Measurements from ENCODE around the gene AUNIP. TPM values are rescaled to one million over a fixed set of nuclear protein-coding genes. Genes with fewer than 3 reads are reported as not detected.

The AUNIP gene
- total RNA-seq, 2 experiments from 2014 or later, result 7.8 to 9.1 TPM

DNA sequence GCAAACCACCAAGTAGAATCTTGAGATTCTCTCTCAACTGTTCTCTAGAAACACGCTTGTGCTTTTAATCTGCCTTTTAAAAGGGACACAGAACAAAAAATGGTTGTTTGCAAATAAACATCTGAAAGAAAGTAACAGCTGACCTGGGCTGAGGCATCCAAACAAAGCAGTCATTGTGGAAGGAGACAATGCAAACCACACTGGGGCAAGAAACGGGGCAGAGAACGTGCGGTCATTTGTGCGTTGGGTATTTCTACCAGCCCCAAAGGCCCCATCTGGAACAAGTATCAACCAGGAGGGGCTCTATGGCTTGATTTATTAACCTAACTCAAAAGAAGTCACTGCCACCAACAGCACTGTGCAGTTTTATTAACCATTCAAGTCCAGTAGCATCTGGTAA, 41.0 kb upstream of the AUNIP start:
- H3K36me3 Mint-ChIP-seq (ENCODE audit: low read depth), result peaks cover 79% of the 10 kb centered on the region
- ChIA-PET CTCF (interaction anchor here (0.7 to 18.0 kb wide), 2 partner anchors 65 to 99 kb away, joined by 3 to 610 read pairs; partner anchors contain the start of gene PAFAH2), POLR2A (no interaction called here)
- H3K4me3 Mint-ChIP-seq, result no peak overlapping the region
- ATAC-seq (no peak), DNase-seq (no peak)
- peak overlapping the region; percentile 32 for H3K27ac Mint-ChIP-seq
- no peaks in the 10 kb centered on the region for H3K27me3 Mint-ChIP-seq (ENCODE audit: low read depth)
- H3K9me3 Mint-ChIP-seq (ENCODE audit: insufficient read depth), result no peaks in the 10 kb centered on the region
- H3K4me1 Mint-ChIP-seq (ENCODE audit: low read depth), result peaks cover 59% of the 10 kb centered on the region

DNA sequence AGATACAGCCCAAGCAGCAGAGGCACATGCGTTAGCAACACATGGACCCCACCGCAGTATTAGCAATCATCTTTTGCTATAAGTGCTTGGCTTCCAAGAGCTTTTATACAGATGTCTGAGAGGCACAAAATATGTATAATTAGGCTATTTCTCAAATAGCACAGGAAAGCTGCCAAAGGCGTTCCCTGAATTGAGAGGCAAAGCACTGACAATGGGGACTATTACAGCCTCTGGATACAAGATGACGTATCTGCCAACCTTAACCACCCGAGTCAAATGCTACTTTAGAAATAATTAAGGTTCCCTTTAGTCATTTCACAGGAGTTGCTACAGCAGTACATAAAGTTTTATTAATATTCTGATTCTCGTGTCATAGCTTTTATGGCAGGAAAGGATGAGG, 40.5 kb upstream of the AUNIP start:
- ChIA-PET CTCF (interaction anchor here (18.0 kb wide), 1 partner anchor 99 kb away, joined by 610 read pairs; the partner anchor contains the start of gene PAFAH2), POLR2A (no interaction called here)
- peaks cover 77% of the 10 kb centered on the region for H3K36me3 Mint-ChIP-seq (ENCODE audit: low read depth)
- no peaks in the 10 kb centered on the region for H3K27me3 Mint-ChIP-seq (ENCODE audit: low read depth)
- DNase-seq (no peak), ATAC-seq (no peak)
- no peak overlapping the region for H3K4me3 Mint-ChIP-seq
- no peaks in the 10 kb centered on the region for H3K9me3 Mint-ChIP-seq (ENCODE audit: insufficient read depth)
- peaks cover 59% of the 10 kb centered on the region for H3K4me1 Mint-ChIP-seq (ENCODE audit: low read depth)
- no peak overlapping the region for H3K27ac Mint-ChIP-seq

DNA sequence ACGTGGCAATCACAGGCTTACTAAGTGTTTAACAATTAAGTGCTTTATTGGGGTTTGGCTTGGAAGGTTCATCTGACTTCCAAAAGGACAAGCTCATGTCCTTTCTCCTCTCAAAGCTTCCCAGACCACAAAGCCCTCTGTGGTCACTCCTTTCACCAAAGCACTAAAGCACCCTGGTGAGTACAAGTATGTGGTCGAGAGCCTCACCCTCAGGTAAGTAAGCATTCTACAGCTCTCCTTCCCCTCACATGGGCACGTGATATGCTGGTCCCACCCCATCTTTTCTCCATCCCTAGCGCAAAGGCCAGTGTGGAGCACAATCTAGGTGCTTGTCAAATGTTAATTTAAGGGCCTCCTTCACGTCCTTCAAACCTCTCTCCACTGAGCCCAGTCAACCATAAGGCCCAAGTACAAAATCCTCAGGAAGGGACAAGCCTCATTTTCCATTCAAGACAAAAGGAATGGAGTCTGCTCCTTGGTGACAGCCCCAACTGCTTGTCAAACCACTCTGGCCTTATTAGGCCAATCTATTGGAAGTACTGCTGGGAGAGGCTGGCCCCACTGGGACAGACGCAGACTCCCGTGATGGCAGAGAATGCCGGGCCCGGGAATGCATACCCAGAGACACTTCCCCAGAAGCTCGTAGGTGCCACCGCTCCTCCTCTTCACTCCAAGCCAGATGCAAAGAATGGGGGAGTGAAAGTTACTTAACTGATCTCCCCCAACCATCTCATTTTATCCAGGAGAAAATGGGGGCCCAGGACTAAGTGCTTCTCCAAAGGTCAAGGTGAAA, 39.2 kb upstream of the AUNIP start:
- CTCF ChIA-PET, result interaction anchor here (18.0 kb wide), 1 partner anchor 101 kb away, joined by 610 read pairs; the partner anchor contains the start of gene PAFAH2
- Mint-ChIP-seq H3K27me3 (ENCODE audit: low read depth) (no peaks in the 10 kb centered on the region), H3K4me1 (ENCODE audit: low read depth) (peaks cover 47% of the 10 kb centered on the region), H3K9me3 (ENCODE audit: insufficient read depth) (no peaks in the 10 kb centered on the region), H3K4me3 (no peak overlapping the region), H3K36me3 (ENCODE audit: low read depth) (peaks cover 67% of the 10 kb centered on the region), H3K27ac (peak overlapping the region; percentile 44)
- POLR2A ChIA-PET, result interaction anchor here (1.0 to 5.3 kb wide), 2 partner anchors 92 to 99 kb away, joined by 3 to 48 read pairs; partner anchors contain the start of gene PAFAH2
- DNase-seq (no peak), ATAC-seq (no peak)

DNA sequence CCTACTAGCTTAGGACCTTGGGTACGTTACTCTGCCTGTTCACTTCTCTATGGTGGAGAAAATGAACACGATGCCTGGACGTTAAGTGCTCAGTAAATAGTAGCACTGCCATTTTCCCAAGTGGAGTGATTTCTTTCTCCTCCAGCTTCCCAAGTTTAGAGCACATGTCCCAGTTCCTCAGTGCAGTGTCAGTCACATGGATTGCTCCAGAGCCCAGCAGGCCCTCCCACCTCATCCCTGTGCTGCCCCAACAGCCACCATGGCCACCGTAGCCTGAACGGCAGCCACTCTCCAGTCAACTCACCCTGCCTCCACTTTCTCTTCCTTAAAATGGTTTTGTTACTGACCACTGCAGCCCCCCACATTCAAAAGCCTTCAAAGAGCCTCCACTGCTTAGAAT, 38.5 kb upstream of the AUNIP start:
- CTCF ChIA-PET, result interaction anchor here (18.0 kb wide), 1 partner anchor 102 kb away, joined by 610 read pairs; the partner anchor contains the start of gene PAFAH2
- no peak for ATAC-seq
- no peaks in the 10 kb centered on the region for H3K9me3 Mint-ChIP-seq (ENCODE audit: insufficient read depth)
- H3K27me3 Mint-ChIP-seq (ENCODE audit: low read depth), result no peaks in the 10 kb centered on the region
- no peak overlapping the region for H3K27ac Mint-ChIP-seq
- POLR2A ChIA-PET, result interaction anchor here (5.3 kb wide), 1 partner anchor 99 kb away, joined by 48 read pairs; the partner anchor contains the start of gene PAFAH2
- no peak for DNase-seq
- peaks cover 42% of the 10 kb centered on the region for H3K4me1 Mint-ChIP-seq (ENCODE audit: low read depth)
- H3K36me3 Mint-ChIP-seq (ENCODE audit: low read depth), result peaks cover 62% of the 10 kb centered on the region
- no peak overlapping the region for H3K4me3 Mint-ChIP-seq

DNA sequence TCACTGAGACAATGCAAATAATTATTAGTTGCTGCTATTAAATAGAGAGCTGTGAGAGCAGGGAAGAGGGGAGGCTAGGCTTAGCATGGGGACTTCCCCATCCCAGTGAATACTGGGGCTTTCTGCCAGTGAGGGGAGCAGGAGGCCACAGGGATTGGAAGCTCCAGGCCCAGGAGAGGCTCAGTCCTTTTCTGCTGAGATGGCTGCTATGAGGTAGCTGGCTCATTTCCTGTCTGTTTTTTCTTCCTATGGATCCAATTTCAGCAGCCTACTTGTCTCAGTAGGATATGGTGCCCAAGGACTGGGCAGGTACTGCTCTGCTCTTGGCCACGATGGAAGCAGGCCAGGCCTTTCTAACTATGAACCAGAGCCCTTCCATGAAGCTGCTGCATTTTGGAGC, 37.0 kb upstream of the AUNIP start:
- Mint-ChIP-seq H3K36me3 (ENCODE audit: low read depth) (peaks cover 51% of the 10 kb centered on the region), H3K27ac (peak overlapping the region; percentile 63), H3K4me3 (no peak overlapping the region), H3K27me3 (ENCODE audit: low read depth) (no peaks in the 10 kb centered on the region), H3K4me1 (ENCODE audit: low read depth) (peaks cover 31% of the 10 kb centered on the region), H3K9me3 (ENCODE audit: insufficient read depth) (no peaks in the 10 kb centered on the region)
- ChIA-PET POLR2A (interaction anchor here (0.7 to 5.3 kb wide), 7 partner anchors 8 to 350 kb away, joined by 3 to 48 read pairs (median 4); partner anchors contain the start of genes PAFAH2 and PAQR7), CTCF (interaction anchor here (0.7 to 18.0 kb wide), 43 partner anchors 9 to 645 kb away, joined by 3 to 610 read pairs (median 6); partner anchors contain the start of genes EXTL1, MTFR1L, PAFAH2 and PAQR7)
- DNase-seq (no peak), ATAC-seq (no peak)

DNA sequence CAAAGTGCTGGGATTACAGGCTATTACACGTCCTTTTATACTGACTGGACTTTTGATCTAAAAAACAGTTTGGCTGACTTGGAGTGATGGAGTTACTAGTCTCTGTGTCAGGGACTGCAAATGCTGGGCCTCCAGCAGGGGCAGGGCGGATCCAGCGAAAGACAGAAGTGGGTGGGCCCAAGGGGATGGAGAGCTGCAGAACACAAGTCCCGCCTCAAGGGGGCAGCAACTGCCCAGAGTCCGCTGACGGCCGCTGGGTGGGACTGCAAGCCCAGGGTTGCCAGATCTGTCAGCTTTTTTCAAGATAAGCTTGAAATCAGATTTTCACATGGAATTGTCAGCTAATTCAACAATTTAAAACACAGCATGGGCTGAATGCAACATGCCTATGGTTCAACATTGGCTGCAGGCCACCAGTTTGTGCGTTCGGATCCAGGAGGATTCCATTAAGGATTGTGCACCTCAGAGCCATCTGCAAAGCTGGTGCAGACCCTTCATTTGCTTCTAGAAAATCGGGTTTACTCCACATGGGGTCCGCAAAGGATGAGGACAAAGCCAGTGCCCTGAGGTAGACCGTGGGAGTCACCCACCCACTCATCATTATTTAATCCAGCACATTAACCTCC, 36.2 kb upstream of the AUNIP start:
- DNase-seq (peak; percentile 93), ATAC-seq (peak; percentile 97)
- ChIA-PET POLR2A (interaction anchor here (0.6 to 5.3 kb wide), 8 partner anchors 9 to 102 kb away, joined by 3 to 48 read pairs (median 4); partner anchors contain the start of genes PAFAH2 and PAQR7), CTCF (interaction anchor here (0.6 to 18.0 kb wide), 59 partner anchors 9 to 646 kb away, joined by 3 to 610 read pairs (median 5); partner anchors contain the start of genes EXTL1, MTFR1L, PAFAH2 and PAQR7)
- peaks cover 43% of the 10 kb centered on the region for H3K36me3 Mint-ChIP-seq (ENCODE audit: low read depth)
- peaks cover 23% of the 10 kb centered on the region for H3K4me1 Mint-ChIP-seq (ENCODE audit: low read depth)
- H3K27me3 Mint-ChIP-seq (ENCODE audit: low read depth), result no peaks in the 10 kb centered on the region
- no peaks in the 10 kb centered on the region for H3K9me3 Mint-ChIP-seq (ENCODE audit: insufficient read depth)
- H3K4me3 Mint-ChIP-seq, result no peak overlapping the region
- no peak overlapping the region for H3K27ac Mint-ChIP-seq

DNA sequence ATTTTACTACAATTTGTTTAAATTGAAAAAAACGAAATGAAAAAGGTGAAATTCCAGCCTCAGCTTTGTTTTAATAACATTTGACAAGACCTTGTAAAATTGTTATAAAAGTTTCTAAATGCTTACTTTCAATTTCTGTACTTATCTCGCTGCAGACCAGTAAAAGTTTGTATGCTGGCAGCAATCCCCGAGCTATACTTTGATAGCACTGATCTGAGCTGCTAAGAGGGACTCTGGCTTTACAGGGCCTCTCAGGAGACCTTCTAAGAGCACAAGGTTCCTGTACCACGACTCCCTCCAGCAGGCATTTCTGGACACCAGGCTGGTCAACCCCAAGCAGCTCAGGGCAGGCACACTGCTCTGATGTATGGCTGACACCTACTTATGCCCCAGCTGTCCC, 33.9 kb upstream of the AUNIP start:
- DNase-seq (no peak), ATAC-seq (no peak)
- Mint-ChIP-seq H3K4me3 (no peak overlapping the region), H3K27me3 (ENCODE audit: low read depth) (no peaks in the 10 kb centered on the region), H3K27ac (no peak overlapping the region), H3K9me3 (ENCODE audit: insufficient read depth) (no peaks in the 10 kb centered on the region), H3K36me3 (ENCODE audit: low read depth) (peaks cover 22% of the 10 kb centered on the region), H3K4me1 (ENCODE audit: low read depth) (peaks cover 10% of the 10 kb centered on the region)
- CTCF ChIA-PET, result interaction anchor here (0.6 to 18.0 kb wide), 4 partner anchors 12 to 277 kb away, joined by 3 to 610 read pairs (median 67); partner anchors contain the start of genes PAFAH2, STMN1 and ZNF593
- POLR2A ChIA-PET, result no interaction called here

DNA sequence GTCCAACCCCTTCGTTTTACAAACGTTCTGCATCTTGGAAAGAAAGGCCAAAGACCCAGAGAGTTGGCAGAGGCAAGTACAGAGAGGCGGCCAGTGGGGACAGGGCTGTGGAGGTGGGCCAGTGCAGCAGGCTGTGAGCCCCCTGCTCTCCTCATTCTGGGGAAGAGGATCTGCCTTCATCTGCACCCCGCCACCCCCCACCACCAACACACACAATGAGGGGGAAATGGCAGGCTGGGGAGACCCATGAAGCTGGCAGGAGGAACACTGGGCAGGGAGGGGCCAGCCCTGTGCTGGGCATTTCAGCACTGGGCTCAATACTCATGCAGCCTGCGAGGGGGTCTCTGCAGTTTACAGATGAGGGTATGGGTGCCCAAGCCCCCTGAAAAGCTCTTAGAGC, 32.3 kb upstream of the AUNIP start:
- ATAC-seq (no peak), DNase-seq (no peak)
- Mint-ChIP-seq H3K27me3 (ENCODE audit: low read depth) (no peaks in the 10 kb centered on the region), H3K27ac (no peak overlapping the region), H3K36me3 (ENCODE audit: low read depth) (peaks cover 14% of the 10 kb centered on the region), H3K4me1 (ENCODE audit: low read depth) (peaks cover 10% of the 10 kb centered on the region), H3K4me3 (no peak overlapping the region), H3K9me3 (ENCODE audit: insufficient read depth) (no peaks in the 10 kb centered on the region)
- CTCF ChIA-PET, result interaction anchor here (6.4 to 18.0 kb wide), 2 partner anchors 14 to 108 kb away, joined by 131 to 610 read pairs; partner anchors contain the start of genes PAFAH2 and STMN1
- POLR2A ChIA-PET, result interaction anchor here (0.6 kb wide), 1 partner anchor 189 kb away, joined by 4 read pairs; no protein-coding TSS in a partner anchor

DNA sequence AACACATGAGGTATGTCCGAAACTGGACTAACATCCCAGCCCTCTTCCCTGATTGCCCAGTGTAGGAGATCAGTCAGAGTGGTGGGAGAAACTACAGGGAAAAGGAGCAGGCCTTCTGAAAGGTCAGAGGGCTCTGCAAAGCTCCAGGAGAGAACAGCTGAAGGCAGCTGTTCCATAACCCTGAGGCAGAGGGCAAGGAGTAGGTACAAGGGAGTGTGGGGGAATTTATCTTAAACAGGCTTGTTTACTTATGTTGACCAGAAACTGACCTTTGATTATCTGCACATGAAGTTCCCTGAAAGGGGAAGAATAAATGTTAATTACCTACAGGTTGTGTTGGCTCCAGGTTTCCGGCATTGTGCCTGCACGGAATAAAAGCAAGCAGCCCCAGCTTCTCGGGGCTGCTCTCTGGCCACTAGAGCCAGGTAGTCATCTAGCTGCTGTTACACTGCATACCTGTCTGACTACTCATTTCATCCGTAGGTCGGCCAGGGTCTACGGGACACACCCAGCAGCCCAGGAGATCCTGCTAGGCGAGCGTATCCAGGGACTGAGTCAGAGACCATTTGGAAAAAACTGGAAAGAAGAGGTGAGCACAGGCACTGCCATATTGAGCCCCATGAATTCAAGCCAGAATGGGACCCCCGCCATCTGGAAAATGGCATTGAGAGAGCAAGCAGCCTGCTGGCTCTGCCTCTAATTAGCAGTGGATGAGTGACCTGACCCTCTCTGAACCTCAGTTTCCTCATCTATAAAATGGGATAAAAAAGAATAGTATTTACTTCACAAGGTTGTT, 31.2 kb upstream of the AUNIP start:
- H3K27me3 Mint-ChIP-seq (ENCODE audit: low read depth), result no peaks in the 10 kb centered on the region
- H3K36me3 Mint-ChIP-seq (ENCODE audit: low read depth), result peaks cover 7% of the 10 kb centered on the region
- H3K4me3 Mint-ChIP-seq, result no peak overlapping the region
- H3K4me1 Mint-ChIP-seq (ENCODE audit: low read depth), result peaks cover 4% of the 10 kb centered on the region
- no peaks in the 10 kb centered on the region for H3K9me3 Mint-ChIP-seq (ENCODE audit: insufficient read depth)
- no peak for ATAC-seq
- POLR2A ChIA-PET, result interaction anchor here (0.7 kb wide), 1 partner anchor 13 kb away, joined by 3 read pairs; no protein-coding TSS in a partner anchor
- peak overlapping the region; percentile 7 for H3K27ac Mint-ChIP-seq
- CTCF ChIA-PET, result interaction anchor here (2.5 to 18.0 kb wide), 3 partner anchors 15 to 109 kb away, joined by 10 to 610 read pairs (median 131); partner anchors contain the start of genes PAFAH2 and STMN1
- no peak for DNase-seq

DNA sequence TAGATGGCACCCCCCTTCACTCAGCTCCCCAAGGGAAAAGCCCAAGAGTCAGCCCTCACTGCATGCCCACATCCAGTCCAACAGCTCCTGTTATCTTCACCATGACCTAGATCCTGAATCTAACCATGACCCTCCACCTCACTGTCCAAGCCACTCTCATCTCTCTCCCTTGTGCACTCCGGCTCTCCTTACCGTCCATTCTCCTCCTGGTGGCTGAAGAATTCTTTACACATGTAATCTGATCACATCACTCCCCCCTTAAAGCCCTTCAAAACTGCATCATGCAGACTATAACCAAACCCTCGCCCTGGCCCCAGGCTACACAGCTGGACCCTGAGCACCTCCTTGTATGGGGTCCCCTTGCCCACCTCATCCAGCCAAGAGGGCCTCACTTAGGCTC, 30.2 kb upstream of the AUNIP start:
- Mint-ChIP-seq H3K4me1 (ENCODE audit: low read depth) (no peaks in the 10 kb centered on the region), H3K36me3 (ENCODE audit: low read depth) (peaks cover 3% of the 10 kb centered on the region), H3K9me3 (ENCODE audit: insufficient read depth) (no peaks in the 10 kb centered on the region), H3K4me3 (no peak overlapping the region), H3K27me3 (ENCODE audit: low read depth) (no peaks in the 10 kb centered on the region), H3K27ac (no peak overlapping the region)
- DNase-seq (no peak), ATAC-seq (no peak)
- POLR2A ChIA-PET, result no interaction called here
- CTCF ChIA-PET, result interaction anchor here (2.5 kb wide), 1 partner anchor 108 kb away, joined by 10 read pairs; the partner anchor contains the start of gene PAFAH2
